GM19452 (cell line): ENCODE measurements around the gene TRIOBP.

Source experiments
- ATAC-seq: cut with Tn5 transposase; IDR thresholded peaks from one replicate; pipeline ENCODE4 v1.9.1; 2021; ENCODE audit not compliant: unreplicated experiment

Gene TRIOBP

GRCh38 chr22:37747080-37747714, 50.3 kb downstream of the TRIOBP start:
- no peak for ATAC-seq

- no peak for ATAC-seq
Observed at GRCh38 chr22:37747715-37748100, 50.9 kb downstream of the TRIOBP start.

- ATAC-seq: no peak
Observed at GRCh38 chr22:37748659-37749058, 51.8 kb downstream of the TRIOBP start.

- no peak for ATAC-seq
Observed at GRCh38 chr22:37749226-37749625, 52.4 kb downstream of the TRIOBP start.

GRCh38 chr22:37749831-37750595, 53.2 kb downstream of the TRIOBP start:
- no peak for ATAC-seq

- ATAC-seq: no peak
Observed at GRCh38 chr22:37750596-37751162, 53.8 kb downstream of the TRIOBP start.

- ATAC-seq: no peak
Observed at GRCh38 chr22:37751449-37752188, 54.8 kb downstream of the TRIOBP start.

GRCh38 chr22:37752189-37753087, 55.6 kb downstream of the TRIOBP start:
- ATAC-seq: no peak

GRCh38 chr22:37753746-37754145, 56.9 kb downstream of the TRIOBP start:
- ATAC-seq: no peak

- no peak for ATAC-seq
Observed at GRCh38 chr22:37757663-37758062, 60.8 kb downstream of the TRIOBP start.

GRCh38 chr22:37758694-37759093, 61.8 kb downstream of the TRIOBP start:
- no peak for ATAC-seq

- ATAC-seq: no peak
Observed at GRCh38 chr22:37759281-37759680, 62.4 kb downstream of the TRIOBP start.

GRCh38 chr22:37760152-37760551, 63.3 kb downstream of the TRIOBP start:
- no peak for ATAC-seq

GRCh38 chr22:37762389-37762836, 65.6 kb downstream of the TRIOBP start:
- no peak for ATAC-seq

- ATAC-seq: no peak
Observed at GRCh38 chr22:37763012-37763411, 66.2 kb downstream of the TRIOBP start.

GRCh38 chr22:37763652-37764051, 66.8 kb downstream of the TRIOBP start:
- no peak for ATAC-seq

GRCh38 chr22:37764622-37765021, 67.8 kb downstream of the TRIOBP start:
- no peak for ATAC-seq

GRCh38 chr22:37765498-37765897, 68.7 kb downstream of the TRIOBP start:
- no peak for ATAC-seq

GRCh38 chr22:37765953-37766576, 69.2 kb downstream of the TRIOBP start:
- no peak for ATAC-seq

GRCh38 chr22:37768273-37768672, 71.4 kb downstream of the TRIOBP start:
- no peak for ATAC-seq
